GM18505 (cell line): ENCODE measurements around the gene ERBB4.
A peak's percentile ranks its signal among the peaks of the same experiment; 100 is the strongest.

Experiments
- ATAC-seq: cut with Tn5 transposase; IDR thresholded peaks from one replicate; pipeline ENCODE4 v1.9.1; 2021; ENCODE audit not compliant: unreplicated experiment
- POLR2A ChIP-seq: IDR thresholded peaks from 4 replicates; pipeline ENCODE4 v1.6.1; 2011; ENCODE audit warnings: borderline replicate concordance; ENCODE audit not compliant: insufficient read depth, insufficient read length; ENCODE audit errors: extremely low read depth

Gene ERBB4

GRCh38 chr2:212007972-212008371, 530.6 kb downstream of the ERBB4 start:
- no peak for TF ChIP-seq POLR2A
- ATAC-seq = no peak

DNA sequence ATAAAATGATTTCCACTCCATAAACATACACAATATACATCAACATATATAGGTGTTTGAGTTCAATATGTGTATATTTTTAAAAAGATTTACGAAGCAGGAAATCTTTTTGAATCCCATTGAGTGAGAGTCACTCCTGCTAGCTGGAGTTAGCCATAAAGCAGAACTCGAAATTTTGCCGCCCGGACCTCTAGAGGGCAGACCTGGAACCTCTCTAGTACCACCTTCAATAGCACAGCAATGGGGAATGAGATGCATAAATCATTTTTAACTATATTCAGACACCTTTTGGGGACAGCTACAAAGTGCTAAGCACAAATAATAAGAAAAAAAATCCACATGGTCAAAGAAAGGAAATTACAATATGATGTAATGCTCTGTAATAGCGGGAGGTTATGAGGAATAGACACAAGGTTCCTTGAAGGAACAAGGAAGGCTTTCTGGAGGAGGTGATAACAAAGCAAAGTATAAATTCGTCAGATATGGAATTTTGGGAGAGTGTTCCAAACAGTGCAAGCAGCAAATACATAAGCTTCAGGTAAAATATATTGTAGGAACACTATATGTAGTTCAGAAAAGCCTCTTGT, 533.4 kb downstream of the ERBB4 start:
- ATAC-seq = peak; percentile 93
- no peak for TF ChIP-seq POLR2A

- no peak for ATAC-seq
- TF ChIP-seq POLR2A = no peak
Observed at GRCh38 chr2:212001325-212001724, 537.3 kb downstream of the ERBB4 start.

DNA sequence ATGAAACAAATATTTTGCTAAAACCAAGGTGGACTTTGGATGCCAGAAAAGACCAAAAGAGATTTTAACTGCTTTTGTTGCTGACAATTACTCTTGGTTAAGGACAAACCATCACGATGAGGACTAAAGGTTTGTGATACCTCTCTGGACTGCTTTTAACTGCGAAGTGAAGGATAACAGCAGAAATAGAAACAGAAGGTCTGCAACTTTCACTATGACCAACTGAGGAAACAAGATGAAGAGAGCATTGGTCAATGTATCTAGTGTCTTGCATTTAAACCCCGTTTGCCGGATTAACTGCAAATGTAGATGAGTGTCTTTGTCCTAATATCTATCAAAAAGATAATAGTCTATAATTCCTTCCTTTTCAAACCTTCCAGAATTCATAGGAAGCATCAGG, 541.7 kb downstream of the ERBB4 start:
- no peak for TF ChIP-seq POLR2A
- no peak for ATAC-seq

- TF ChIP-seq POLR2A = no peak
- no peak for ATAC-seq
Observed at GRCh38 chr2:211994806-211995205, 543.8 kb downstream of the ERBB4 start.

DNA sequence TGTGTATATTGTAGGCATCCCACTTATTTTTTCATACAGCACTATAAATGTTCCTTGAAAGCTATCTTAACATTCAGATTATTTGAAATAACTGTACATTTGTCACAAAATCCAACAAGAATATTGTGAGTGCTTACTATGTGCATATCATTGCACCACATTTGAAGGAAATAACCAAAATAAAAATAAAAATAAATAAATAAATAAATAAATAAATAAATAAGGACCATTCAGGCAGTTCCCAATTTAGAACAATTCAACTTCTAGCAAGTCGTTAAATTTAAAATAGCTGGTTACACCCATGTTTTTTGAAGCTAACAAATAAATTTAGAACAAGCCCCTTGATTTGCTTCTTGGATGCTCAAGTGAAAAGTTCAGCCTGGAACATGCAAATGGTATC, 548.3 kb downstream of the ERBB4 start:
- ATAC-seq = no peak
- no peak for TF ChIP-seq POLR2A

GRCh38 chr2:211986313-211986712, 552.3 kb downstream of the ERBB4 start:
- no peak for TF ChIP-seq POLR2A
- ATAC-seq = no peak

DNA sequence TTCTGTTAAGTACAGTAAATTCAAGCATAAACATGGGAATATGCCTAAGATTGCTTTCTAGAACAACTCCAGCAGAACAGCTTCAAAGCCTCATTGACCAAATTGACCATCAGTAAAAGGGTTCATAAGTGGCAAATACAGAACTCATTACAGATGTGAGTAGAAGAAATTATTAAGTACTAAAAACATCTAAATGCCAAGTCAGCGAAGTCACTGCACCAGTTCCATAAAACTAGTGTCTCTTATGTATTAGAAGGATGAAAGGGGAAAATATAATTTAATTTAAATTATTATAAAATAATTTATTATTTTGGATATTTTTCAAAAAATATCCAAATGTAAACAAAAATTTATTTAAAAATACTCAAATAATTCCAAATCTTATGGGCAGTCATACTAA, 553.2 kb downstream of the ERBB4 start:
- TF ChIP-seq POLR2A = no peak
- ATAC-seq = no peak

DNA sequence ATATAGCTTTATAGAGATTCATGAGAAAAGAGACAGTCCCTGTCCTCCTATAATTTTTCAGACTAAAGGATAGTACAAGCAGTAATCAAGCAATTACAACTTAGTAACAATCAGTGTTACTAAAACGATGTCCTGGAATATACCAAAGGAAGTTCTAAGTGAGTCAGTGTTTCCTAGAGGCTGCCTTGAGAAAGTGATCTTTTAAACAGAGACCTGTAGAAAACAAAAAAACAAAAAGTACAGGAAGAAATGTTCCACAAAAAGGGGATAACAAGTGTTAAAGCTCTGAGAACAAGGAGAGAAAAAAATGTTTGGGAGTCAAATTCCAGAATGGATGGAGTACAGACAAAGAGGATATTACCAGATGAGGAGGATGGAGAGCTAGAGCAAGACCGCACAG, 556.4 kb downstream of the ERBB4 start:
- ATAC-seq = no peak
- TF ChIP-seq POLR2A = no peak

GRCh38 chr2:211981451-211981850, 557.2 kb downstream of the ERBB4 start:
- TF ChIP-seq POLR2A = no peak
- no peak for ATAC-seq

DNA sequence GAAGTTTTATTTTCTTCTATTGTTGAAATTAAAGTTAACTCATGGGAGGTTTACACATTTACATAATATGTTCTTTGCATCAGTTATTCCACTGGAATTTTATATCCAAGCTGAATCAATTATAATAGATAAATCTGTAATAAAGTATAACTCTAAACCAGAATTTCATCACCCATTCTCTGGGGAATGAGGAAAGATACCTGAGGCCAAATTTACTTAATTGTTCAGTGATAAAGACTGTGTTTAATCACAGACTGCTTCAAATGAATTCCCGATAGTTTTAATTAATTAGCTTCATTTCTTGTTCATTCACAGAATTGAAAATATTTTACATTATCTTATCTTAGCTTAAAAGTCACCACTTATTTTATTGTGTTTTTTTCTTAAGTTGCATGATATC, 562.5 kb downstream of the ERBB4 start:
- TF ChIP-seq POLR2A = no peak

GRCh38 chr2:211967234-211967633, 571.4 kb downstream of the ERBB4 start:
- TF ChIP-seq POLR2A = no peak
- ATAC-seq = no peak

More for the DNA sequence above, 562.5 kb downstream of the ERBB4 start:
- ATAC-seq = no peak

GRCh38 chr2:211963969-211964368, 574.6 kb downstream of the ERBB4 start:
- TF ChIP-seq POLR2A = no peak
- ATAC-seq = no peak

- no peak for TF ChIP-seq POLR2A
- ATAC-seq = peak; percentile 99
Observed at GRCh38 chr2:211957799-211958198, 580.8 kb downstream of the ERBB4 start.

DNA sequence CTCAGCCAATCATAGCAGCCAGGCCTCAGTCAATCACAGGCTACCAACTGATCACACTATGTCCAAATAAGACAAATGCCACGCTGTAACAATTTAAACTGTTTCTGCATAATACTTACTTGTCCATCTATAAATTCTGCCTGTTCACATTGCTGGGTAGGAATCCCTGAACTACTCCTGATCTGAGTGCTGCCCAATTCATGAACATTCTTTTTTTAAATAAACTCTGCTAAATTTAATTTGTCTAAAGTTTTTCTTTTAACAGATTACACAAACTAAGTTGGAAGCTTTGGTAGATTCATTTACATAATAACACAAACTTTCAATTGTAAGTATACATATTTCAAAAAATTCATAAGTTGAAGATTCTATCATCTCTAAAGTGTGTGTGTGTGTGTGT, 583.0 kb downstream of the ERBB4 start:
- no peak for ATAC-seq
- no peak for TF ChIP-seq POLR2A
